G401 (cell line): ENCODE results near the gene MRPS23. TPM values are rescaled to one million over a fixed set of nuclear protein-coding genes. Genes with fewer than 3 reads are reported as not detected.

Experiments used
- DNase-seq: peaks from one replicate; pipeline ENCODE4 v3.0.0-alpha.2; 2015; ENCODE audit warnings: low spot score
- in situ Hi-C: cut with HindIII; loops from 2 replicates; pipeline ENCODE4 v1.10.0; 2016; ENCODE audit warnings: low sequenced_read_pairs, mixed read lengths
- total RNA-seq: library from RNA; depleted of rRNA; stranded (reverse); fragments of >200 nt; shearing (Covaris generic); gene quantifications from 2 replicates; pipeline ENCODE4 v1.2.3, GENCODE V29; 2014; rRNA removed

MRPS23 gene
- total RNA-seq, 1 experiment from 2014 or later: 60.7 TPM

- in situ Hi-C loops: no loop called here
- DNase-seq: no peak
Measured at GRCh38 chr17:57817299-57817698, 32.5 kb downstream of the MRPS23 start.

- in situ Hi-C loops: no loop called here
- no peak for DNase-seq
Measured at GRCh38 chr17:57814421-57814820, 35.4 kb downstream of the MRPS23 start.

- DNase-seq: peak; percentile 29
- in situ Hi-C loops: no loop called here
Measured at GRCh38 chr17:57811638-57812280, 38.1 kb downstream of the MRPS23 start.

GRCh38 chr17:57810721-57811637 is 38.9 kb downstream of the MRPS23 start:
- in situ Hi-C loops: no loop called here
- peak; percentile 71 for DNase-seq

GRCh38 chr17:57809879-57810278 is 40.0 kb downstream of the MRPS23 start:
- in situ Hi-C loops: no loop called here
- DNase-seq: no peak

- in situ Hi-C loops: no loop called here
Measured at GRCh38 chr17:57808882-57809281, 41.0 kb downstream of the MRPS23 start.

GRCh38 chr17:57806167-57806830 is 43.5 kb downstream of the MRPS23 start:
- in situ Hi-C loops: no loop called here
- DNase-seq: no peak

More at GRCh38 chr17:57808882-57809281, 41.0 kb downstream of the MRPS23 start:
- no peak for DNase-seq

GRCh38 chr17:57803021-57803420 is 46.8 kb downstream of the MRPS23 start:
- in situ Hi-C loops: no loop called here
- no peak for DNase-seq

- DNase-seq: no peak
- in situ Hi-C loops: no loop called here
Measured at GRCh38 chr17:57801044-57801711, 48.7 kb downstream of the MRPS23 start.

GRCh38 chr17:57794841-57795240 is 55.0 kb downstream of the MRPS23 start:
- in situ Hi-C loops: no loop called here
- DNase-seq: no peak

- no peak for DNase-seq
- in situ Hi-C loops: no loop called here
Measured at GRCh38 chr17:57788725-57789124, 61.1 kb downstream of the MRPS23 start.

- no peak for DNase-seq
- in situ Hi-C loops: no loop called here
Measured at GRCh38 chr17:57785022-57785421, 64.8 kb downstream of the MRPS23 start.

Other genes starting within 250 kb of the MRPS23 start
- gene CCDC182, start 104.7 kb downstream of the MRPS23 start, total RNA-seq: not detected in 2 replicates
- gene CUEDC1, start 105.4 kb upstream of the MRPS23 start, total RNA-seq: 26.7 and 42.3 TPM in 2 replicates
- gene VEZF1, start 138.2 kb upstream of the MRPS23 start, total RNA-seq: 22.7 and 37.4 TPM in 2 replicates
- gene SRSF1, start 157.2 kb upstream of the MRPS23 start, total RNA-seq: 461 and 585 TPM in 2 replicates
- 10.5 and 11.5 TPM in 2 replicates for gene DYNLL2, start 233.4 kb upstream of the MRPS23 start, total RNA-seq